Measurements from ENCODE around the gene RMRP. TPM values are rescaled to one million over a fixed set of nuclear protein-coding genes. Genes with fewer than 3 reads are reported as not detected.

Gene RMRP
- total RNA-seq, 1 experiment from 2014 or later = 36,790 TPM

DNA sequence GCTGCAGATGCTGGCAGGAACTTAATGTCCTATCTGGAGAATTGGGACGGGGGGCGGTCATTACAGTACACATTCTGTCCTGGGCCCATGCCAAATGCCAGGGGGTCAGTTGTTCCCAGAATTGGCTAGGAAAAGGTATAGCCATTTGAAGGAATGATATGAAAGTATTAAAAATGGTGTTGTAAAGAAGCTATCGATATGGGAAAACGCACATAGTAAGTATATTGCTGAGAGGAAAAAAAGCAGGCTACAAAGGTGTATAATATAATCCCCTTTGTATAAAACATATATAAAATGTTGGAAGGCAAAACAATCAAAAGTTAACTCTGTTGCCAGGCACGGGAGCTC lies 7.6 kb upstream of the RMRP start:
- peak overlapping the region; percentile 91 for H2AFZ ChIP-seq (ENCODE audit: low read length)
- H3K4me3 ChIP-seq (ENCODE audit: low read length) = peak overlapping the region; percentile 67
- TF ChIP-seq EZH2 (IDR thresholded peaks at IDR 0.05; ENCODE audit: low read length, unreplicated experiment) (no peak), EZH2phosphoT487 (IDR thresholded peaks at IDR 0.05; ENCODE audit: borderline replicate concordance, low read length) (no peak)
- TF ChIP-seq, protein P1, sequence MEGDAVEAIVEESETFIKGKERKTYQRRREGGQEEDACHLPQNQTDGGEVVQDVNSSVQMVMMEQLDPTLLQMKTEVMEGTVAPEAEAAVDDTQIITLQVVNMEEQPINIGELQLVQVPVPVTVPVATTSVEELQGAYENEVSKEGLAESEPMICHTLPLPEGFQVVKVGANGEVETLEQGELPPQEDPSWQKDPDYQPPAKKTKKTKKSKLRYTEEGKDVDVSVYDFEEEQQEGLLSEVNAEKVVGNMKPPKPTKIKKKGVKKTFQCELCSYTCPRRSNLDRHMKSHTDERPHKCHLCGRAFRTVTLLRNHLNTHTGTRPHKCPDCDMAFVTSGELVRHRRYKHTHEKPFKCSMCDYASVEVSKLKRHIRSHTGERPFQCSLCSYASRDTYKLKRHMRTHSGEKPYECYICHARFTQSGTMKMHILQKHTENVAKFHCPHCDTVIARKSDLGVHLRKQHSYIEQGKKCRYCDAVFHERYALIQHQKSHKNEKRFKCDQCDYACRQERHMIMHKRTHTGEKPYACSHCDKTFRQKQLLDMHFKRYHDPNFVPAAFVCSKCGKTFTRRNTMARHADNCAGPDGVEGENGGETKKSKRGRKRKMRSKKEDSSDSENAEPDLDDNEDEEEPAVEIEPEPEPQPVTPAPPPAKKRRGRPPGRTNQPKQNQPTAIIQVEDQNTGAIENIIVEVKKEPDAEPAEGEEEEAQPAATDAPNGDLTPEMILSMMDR (conservative IDR thresholded peaks at IDR 0.05; ENCODE audit: low read depth, low read length) = no peak
- H3K27me3 ChIP-seq (ENCODE audit: low read length) = no peaks in the 10 kb centered on the region
- H3K27ac ChIP-seq (ENCODE audit: low read length) = peak overlapping the region; percentile 57; the same call in 1 of the 2 replicates
- CTCF ChIA-PET = interaction anchor here (1.7 kb wide), 1 partner anchor 63 kb away, joined by 6 read pairs; no protein-coding TSS in a partner anchor
- BruUV-seq (replicated peaks) = no TSS peak
- H3K4me1 ChIP-seq (ENCODE audit: insufficient read depth, low read length) = peaks cover 37% of the 10 kb centered on the region
- H3K36me3 ChIP-seq (ENCODE audit: low read depth, low read length) = peaks cover 15% of the 10 kb centered on the region
- peaks cover 22% of the 10 kb centered on the region for H3K79me2 ChIP-seq (ENCODE audit: low read length)
- H4K20me1 ChIP-seq (ENCODE audit: low read length) = no peaks in the 10 kb centered on the region
- no peaks in the 10 kb centered on the region for H3F3A ChIP-seq (ENCODE audit: low read length, unreplicated experiment)
- no peaks in the 10 kb centered on the region for H3K9me2 ChIP-seq (replicated peaks; ENCODE audit: low read length)
- intact Hi-C loops (cut with micrococcal nuclease) = no loop called here
- H3K9ac ChIP-seq (ENCODE audit: low read length) = peak overlapping the region; percentile 73
- H3K4me2 ChIP-seq (ENCODE audit: low read length) = peak overlapping the region; percentile 97
- POLR2A ChIA-PET (ENCODE audit: unreplicated experiment) = no interaction called here
- DNase-seq = no peak
- H3K9me3 ChIP-seq (ENCODE audit: low read length) = no peaks in the 10 kb centered on the region
- ATAC-seq = no peak

DNA sequence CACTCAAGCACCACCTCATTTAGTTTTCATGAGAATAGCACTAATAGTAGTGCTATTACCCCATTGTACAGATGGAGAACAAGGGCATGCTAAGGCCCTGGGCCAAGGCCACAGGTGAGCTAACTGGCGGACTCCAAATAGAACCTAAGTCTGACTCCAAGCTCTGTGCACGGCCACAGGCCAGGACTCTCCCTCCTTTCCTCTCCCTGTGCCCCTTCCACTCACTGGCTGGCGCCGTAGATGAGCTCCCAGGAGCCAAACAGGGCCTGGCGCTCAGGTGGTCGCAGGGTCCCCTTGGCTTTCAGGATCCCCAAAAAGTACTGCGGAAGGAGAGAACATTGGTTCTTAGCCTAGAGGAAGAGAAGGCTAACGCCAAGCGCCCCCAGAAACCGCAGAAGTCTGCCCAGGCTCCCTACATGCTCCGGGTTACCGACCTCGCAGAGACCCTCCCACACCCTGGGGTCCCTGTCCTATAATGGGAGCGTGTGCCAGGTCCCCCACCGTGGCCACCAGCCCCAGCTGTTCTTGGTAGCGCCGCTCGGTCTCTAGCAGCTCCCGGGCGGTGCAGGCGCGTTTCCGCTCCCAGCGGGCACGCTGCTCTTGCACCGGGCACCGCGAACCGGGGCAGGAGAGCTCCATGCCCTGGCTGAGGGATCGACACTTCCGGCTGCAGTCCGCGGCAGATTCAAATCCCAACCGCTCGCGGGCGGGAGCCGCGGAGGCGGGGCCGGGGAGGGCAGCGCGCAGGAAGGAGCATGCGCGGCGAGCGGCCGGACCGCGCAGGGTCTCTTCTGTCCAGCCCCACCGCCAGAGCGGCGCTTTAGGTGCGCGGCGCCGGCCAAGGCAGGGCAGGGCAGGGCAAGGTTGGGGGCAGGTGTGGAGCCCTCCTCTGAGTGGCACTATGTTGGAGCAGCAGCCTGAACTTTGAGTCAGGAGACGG lies 7.0 kb upstream of the RMRP start, which contains the start of gene ARHGEF39:
TSS of gene ARHGEF39 (minus strand) at position 665 of the 940 bp plus-strand sequence. CDS start at position 639, 26 bp downstream.
- peaks cover 20% of the 10 kb centered on the region for H3K36me3 ChIP-seq (ENCODE audit: low read depth, low read length)
- CTCF ChIA-PET = interaction anchor here (0.5 to 1.7 kb wide), 3 partner anchors 17 to 63 kb away, joined by 5 to 9 read pairs (median 6); no protein-coding TSS in a partner anchor
- H3K9me3 ChIP-seq (ENCODE audit: low read length) = no peaks in the 10 kb centered on the region
- H2AFZ ChIP-seq (ENCODE audit: low read length) = peak within 1 kb of the TSS; percentile 91
- BruUV-seq (replicated peaks) = TSS peak; percentile 60
- peaks cover 44% of the 10 kb centered on the region for H3K4me1 ChIP-seq (ENCODE audit: insufficient read depth, low read length)
- no peaks in the 10 kb centered on the region for H3F3A ChIP-seq (ENCODE audit: low read length, unreplicated experiment)
- no peaks in the 10 kb centered on the region for H3K9me2 ChIP-seq (replicated peaks; ENCODE audit: low read length)
- peak within 1 kb of the TSS; percentile 57 for H3K27ac ChIP-seq (ENCODE audit: low read length)
- H3K9ac ChIP-seq (ENCODE audit: low read length) = peak within 1 kb of the TSS; percentile 73
- intact Hi-C loops (cut with micrococcal nuclease) = no loop called here
- ATAC-seq = peak; percentile 78
- peak within 1 kb of the TSS; percentile 97 for H3K4me2 ChIP-seq (ENCODE audit: low read length)
- peak; percentile 81 for DNase-seq
- H4K20me1 ChIP-seq (ENCODE audit: low read length) = no peaks in the 10 kb centered on the region
- H3K27me3 ChIP-seq (ENCODE audit: low read length) = no peaks in the 10 kb centered on the region
- H3K4me3 ChIP-seq (ENCODE audit: low read length) = peak within 1 kb of the TSS; percentile 67
- TF ChIP-seq EZH2 (IDR thresholded peaks at IDR 0.05; ENCODE audit: low read length, unreplicated experiment) (no peak), EZH2phosphoT487 (IDR thresholded peaks at IDR 0.05; ENCODE audit: borderline replicate concordance, low read length) (no peak)
- TF ChIP-seq, protein P1 (conservative IDR thresholded peaks at IDR 0.05; ENCODE audit: low read depth, low read length) = peak; percentile 51; the same call in 1 of the 2 replicates
- POLR2A ChIA-PET (ENCODE audit: unreplicated experiment) = interaction anchor here (0.6 kb wide), 1 partner anchor 66 kb away, joined by 5 read pairs; no protein-coding TSS in a partner anchor
- H3K79me2 ChIP-seq (ENCODE audit: low read length) = peaks cover 28% of the 10 kb centered on the region
